HG03196 (cell line): ENCODE data around the gene FH.

Experiments used
- ATAC-seq: cut with Tn5 transposase; IDR thresholded peaks from one replicate; pipeline ENCODE4 v1.9.1; 2021; ENCODE audit not compliant: unreplicated experiment

FH gene

GRCh38 chr1:241525026-241525425 is 5.5 kb upstream of the FH start:
- no peak for ATAC-seq

GRCh38 chr1:241521718-241522117 is 2.2 kb upstream of the FH start:
- no peak for ATAC-seq

- ATAC-seq, result no peak
These were observed 518 bp upstream of the FH start for GRCh38 chr1:241520080-241520465.

GRCh38 chr1:241518476-241519307 is 863 bp downstream of the FH start:
- peak; percentile 28 for ATAC-seq

GRCh38 chr1:241513378-241513777 is 6.2 kb downstream of the FH start:
- no peak for ATAC-seq

- ATAC-seq, result no peak
These were observed 12.2 kb downstream of the FH start for GRCh38 chr1:241507189-241507863.

GRCh38 chr1:241503444-241503843 is 16.1 kb downstream of the FH start:
- no peak for ATAC-seq

GRCh38 chr1:241499910-241500309 is 19.6 kb downstream of the FH start:
- ATAC-seq, result no peak

GRCh38 chr1:241495741-241496140 is 23.8 kb downstream of the FH start:
- ATAC-seq, result no peak

GRCh38 chr1:241488739-241489138 is 30.8 kb downstream of the FH start:
- no peak for ATAC-seq

GRCh38 chr1:241485554-241485992 is 34.0 kb downstream of the FH start:
- peak; percentile 57 for ATAC-seq

GRCh38 chr1:241485145-241485544 is 34.4 kb downstream of the FH start:
- peak; percentile 79 for ATAC-seq

- no peak for ATAC-seq
These were observed 36.7 kb downstream of the FH start for GRCh38 chr1:241482761-241483250.

GRCh38 chr1:241479294-241479693 is 40.3 kb downstream of the FH start:
- ATAC-seq, result no peak

- ATAC-seq, result no peak
These were observed 43.9 kb downstream of the FH start for GRCh38 chr1:241475671-241476070.

GRCh38 chr1:241473026-241473425 is 46.5 kb downstream of the FH start:
- ATAC-seq, result no peak

GRCh38 chr1:241470908-241471590 is 48.5 kb downstream of the FH start:
- ATAC-seq, result no peak

GRCh38 chr1:241470361-241470760 is 49.2 kb downstream of the FH start:
- no peak for ATAC-seq

GRCh38 chr1:241465673-241466072 is 53.9 kb downstream of the FH start:
- ATAC-seq, result no peak

GRCh38 chr1:241464985-241465384 is 54.6 kb downstream of the FH start:
- ATAC-seq, result no peak

- no peak for ATAC-seq
These were observed 57.2 kb downstream of the FH start for GRCh38 chr1:241462391-241462790.
